ENCODE measurements around the gene PSMG4. TPM values are rescaled to one million over a fixed set of nuclear protein-coding genes. Genes with fewer than 3 reads are reported as not detected.

Gene PSMG4
- total and polyA plus RNA-seq, 10 of the 15 experiments (the other 5 are each of a cell fraction or from before 2014, with no cell fraction given), result 7.1 to 62.6 (median 29.8) TPM

DNA sequence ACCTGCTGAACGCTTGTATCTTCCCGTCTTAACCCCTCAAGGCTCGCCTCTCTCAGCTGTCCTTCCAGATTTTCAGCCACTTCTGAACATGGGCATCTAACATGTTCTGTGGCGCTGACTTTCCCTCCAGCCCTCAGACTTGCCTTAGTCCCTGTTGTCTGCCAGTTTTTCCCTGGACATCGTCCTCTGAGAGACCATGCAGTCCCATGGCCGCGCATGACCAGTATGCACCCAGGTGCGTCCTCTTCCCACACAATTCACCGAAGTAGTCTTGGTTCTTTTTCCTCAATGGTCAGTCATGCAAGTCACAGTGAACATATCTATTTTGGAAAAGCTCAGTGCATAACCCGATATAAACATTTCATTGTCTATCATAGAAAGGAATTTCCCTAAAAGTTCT is 40.5 kb upstream of the PSMG4 start:
- Histone ChIP-seq H3K9me3 (replicated peaks; ENCODE audit: control insufficient read depth, insufficient read depth, low read length) (no peaks in the 10 kb centered on the region; the same call in 2 of the 3 replicates), H3K9ac (ENCODE audit: control insufficient read depth, insufficient read depth, low read length) (no peak overlapping the region), H3K27ac (ENCODE audit: control insufficient read depth, insufficient read depth) (no peak overlapping the region), H3K4me3 (no peak overlapping the region), H3K4me2 (ENCODE audit: control insufficient read depth, insufficient read depth) (no peak overlapping the region), H3K36me3 (ENCODE audit: control insufficient read depth in 2 of 2, insufficient read depth in 2 of 2, low read length in 1 of 2) (no peaks in the 10 kb centered on the region), H3K79me2 (ENCODE audit: control insufficient read depth, insufficient read depth, low read length) (no peaks in the 10 kb centered on the region), H3K4me1 (ENCODE audit: control insufficient read depth, insufficient read depth, low read length) (no peaks in the 10 kb centered on the region), H2AFZ (ENCODE audit: control insufficient read depth, low read depth, low read length) (no peak overlapping the region), H3K27me3 (replicated peaks in 1 of 2; ENCODE audit: control insufficient read depth in 2 of 2, insufficient read depth in 2 of 2, low read length in 1 of 2) (no peaks in the 10 kb centered on the region), H4K20me1 (ENCODE audit: control insufficient read depth, insufficient read depth) (no peaks in the 10 kb centered on the region)
- no TSS peak for BruUV-seq (replicated peaks)
- POLR2A ChIA-PET, result no interaction called here
- ATAC-seq (no peak), DNase-seq (ENCODE audit: low read depth, low spot score) (no peak), FAIRE-seq (no peak)
- TF ChIP-seq, protein P1, sequence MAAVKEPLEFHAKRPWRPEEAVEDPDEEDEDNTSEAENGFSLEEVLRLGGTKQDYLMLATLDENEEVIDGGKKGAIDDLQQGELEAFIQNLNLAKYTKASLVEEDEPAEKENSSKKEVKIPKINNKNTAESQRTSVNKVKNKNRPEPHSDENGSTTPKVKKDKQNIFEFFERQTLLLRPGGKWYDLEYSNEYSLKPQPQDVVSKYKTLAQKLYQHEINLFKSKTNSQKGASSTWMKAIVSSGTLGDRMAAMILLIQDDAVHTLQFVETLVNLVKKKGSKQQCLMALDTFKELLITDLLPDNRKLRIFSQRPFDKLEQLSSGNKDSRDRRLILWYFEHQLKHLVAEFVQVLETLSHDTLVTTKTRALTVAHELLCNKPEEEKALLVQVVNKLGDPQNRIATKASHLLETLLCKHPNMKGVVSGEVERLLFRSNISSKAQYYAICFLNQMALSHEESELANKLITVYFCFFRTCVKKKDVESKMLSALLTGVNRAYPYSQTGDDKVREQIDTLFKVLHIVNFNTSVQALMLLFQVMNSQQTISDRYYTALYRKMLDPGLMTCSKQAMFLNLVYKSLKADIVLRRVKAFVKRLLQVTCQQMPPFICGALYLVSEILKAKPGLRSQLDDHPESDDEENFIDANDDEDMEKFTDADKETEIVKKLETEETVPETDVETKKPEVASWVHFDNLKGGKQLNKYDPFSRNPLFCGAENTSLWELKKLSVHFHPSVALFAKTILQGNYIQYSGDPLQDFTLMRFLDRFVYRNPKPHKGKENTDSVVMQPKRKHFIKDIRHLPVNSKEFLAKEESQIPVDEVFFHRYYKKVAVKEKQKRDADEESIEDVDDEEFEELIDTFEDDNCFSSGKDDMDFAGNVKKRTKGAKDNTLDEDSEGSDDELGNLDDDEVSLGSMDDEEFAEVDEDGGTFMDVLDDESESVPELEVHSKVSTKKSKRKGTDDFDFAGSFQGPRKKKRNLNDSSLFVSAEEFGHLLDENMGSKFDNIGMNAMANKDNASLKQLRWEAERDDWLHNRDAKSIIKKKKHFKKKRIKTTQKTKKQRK (IDR thresholded peaks at IDR 0.05; ENCODE audit: low read depth, low read length), result no peak
- TF ChIP-seq RUNX3 (IDR thresholded peaks at IDR 0.05; ENCODE audit: low read length) (no peak), JUNB (IDR thresholded peaks at IDR 0.05) (no peak), BACH1 (IDR thresholded peaks at IDR 0.05; ENCODE audit: borderline replicate concordance) (no peak), ZZZ3 (IDR thresholded peaks at IDR 0.05; ENCODE audit: control insufficient read depth, insufficient read length, low read depth) (no peak), MEF2A (IDR thresholded peaks at IDR 0.05; ENCODE audit: insufficient read depth, low read depth, low read length) (no peak), POLR2AphosphoS5 (IDR thresholded peaks at IDR 0.05; ENCODE audit: low read length) (no peak)
- TF ChIP-seq, protein P2, sequence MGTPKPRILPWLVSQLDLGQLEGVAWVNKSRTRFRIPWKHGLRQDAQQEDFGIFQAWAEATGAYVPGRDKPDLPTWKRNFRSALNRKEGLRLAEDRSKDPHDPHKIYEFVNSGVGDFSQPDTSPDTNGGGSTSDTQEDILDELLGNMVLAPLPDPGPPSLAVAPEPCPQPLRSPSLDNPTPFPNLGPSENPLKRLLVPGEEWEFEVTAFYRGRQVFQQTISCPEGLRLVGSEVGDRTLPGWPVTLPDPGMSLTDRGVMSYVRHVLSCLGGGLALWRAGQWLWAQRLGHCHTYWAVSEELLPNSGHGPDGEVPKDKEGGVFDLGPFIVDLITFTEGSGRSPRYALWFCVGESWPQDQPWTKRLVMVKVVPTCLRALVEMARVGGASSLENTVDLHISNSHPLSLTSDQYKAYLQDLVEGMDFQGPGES (IDR thresholded peaks at IDR 0.05), result no peak
- in situ Hi-C loops (cut with MboI) (no loop called here), intact Hi-C loops (cut with micrococcal nuclease; ENCODE audit: unreplicated experiment) (no loop called here)
- CTCF ChIA-PET, result interaction anchor here (0.8 to 1.0 kb wide), 2 partner anchors 11 to 17 kb away, joined by 3 read pairs; no protein-coding TSS in a partner anchor
- RAD21 ChIA-PET (ENCODE audit: unreplicated experiment), result interaction anchor here (0.9 kb wide), 1 partner anchor 8 kb away, joined by 3 read pairs; no protein-coding TSS in a partner anchor
- SMC1A ChIA-PET (ENCODE audit: uncharacterized antibody, unreplicated experiment), result no interaction called here
- WGBS (ENCODE audit: insufficient coverage, insufficient replicate concordance, low lambda C conversion rate, missing lambda C conversion rate), result 53% methylated on average over 10 of the region's 10 CpGs

All from GM12878 (cell line).